MCF 10A (cell line): ENCODE data around the gene CDK5R2. TPM values are rescaled to one million over a fixed set of nuclear protein-coding genes. Genes with fewer than 3 reads are reported as not detected.

Source experiments
- BruUV-seq: library from RNA; stranded (reverse); fragments of 400-500 nt; replicated peaks from 2 replicates; lab custom pipeline; 2021; lab: Mats Ljungman, UMichigan
- CTCF ChIA-PET: fragments of 300-600 bp; sonication (Branson Sonifier 250); formaldehyde crosslinking; extraction: SDS; loops from one replicate; lab custom pipeline; 2021; ENCODE audit warnings: antibody characterized with exemption, inconsistent platforms; lab: Yijun Ruan, JAX
- POLR2A ChIA-PET: fragments of 300-600, 350-650 bp; sonication (Branson Sonifier 250); formaldehyde crosslinking; extraction: SDS; loops from one replicate; lab custom pipeline; 2020; ENCODE audit warnings: antibody characterized with exemption, inconsistent platforms; lab: Yijun Ruan, JAX
- DNase-seq: peaks from one replicate; pipeline ENCODE4 v3.0.0-alpha.2; 2018; ENCODE audit not compliant: unreplicated experiment
- H3K27ac Mint-ChIP-seq: one replicate; pipeline ENCODE4 v1.8.0; 2022; ENCODE audit warnings: mild to moderate bottlenecking, low read depth, mixed read lengths; ENCODE audit not compliant: unreplicated experiment
- H3K27me3 Mint-ChIP-seq: one replicate; pipeline ENCODE4 v1.8.0; 2022; ENCODE audit warnings: mixed read lengths; ENCODE audit not compliant: insufficient read depth, unreplicated experiment
- H3K36me3 Mint-ChIP-seq: one replicate; pipeline ENCODE4 v1.8.0; 2022; ENCODE audit warnings: mild to moderate bottlenecking, moderate library complexity, mixed read lengths; ENCODE audit not compliant: insufficient read depth, unreplicated experiment
- H3K4me1 Mint-ChIP-seq: one replicate; pipeline ENCODE4 v1.8.0; 2022; ENCODE audit warnings: mixed read lengths; ENCODE audit not compliant: insufficient read depth, unreplicated experiment
- H3K4me3 Mint-ChIP-seq: one replicate; pipeline ENCODE4 v1.8.0; 2022; ENCODE audit warnings: mild to moderate bottlenecking, moderate library complexity, mixed read lengths; ENCODE audit not compliant: unreplicated experiment
- H3K9me3 Mint-ChIP-seq: one replicate; pipeline ENCODE4 v1.8.0; 2022; ENCODE audit warnings: mixed read lengths; ENCODE audit not compliant: unreplicated experiment
- intact Hi-C: fragments of 100-400 bp; cut with micrococcal nuclease; formaldehyde crosslinking; loops from 2 replicates; pipeline ENCODE4 v1.14.1; 2022
- total RNA-seq: library from RNA; stranded (reverse); gene quantifications from 2 replicates; pipeline ENCODE4 v1.2.3, GENCODE V29; 2022
- TF ChIP-seq, protein P1 (sequence below): fragments of 200-600 bp; IDR thresholded peaks from one replicate; pipeline ENCODE4 v1.8.0; 2022; ENCODE audit warnings: antibody characterized with exemption, mild to moderate bottlenecking; ENCODE audit not compliant: unreplicated experiment

Gene CDK5R2
- total RNA-seq, 1 experiment from 2014 or later, result not detected

DNA sequence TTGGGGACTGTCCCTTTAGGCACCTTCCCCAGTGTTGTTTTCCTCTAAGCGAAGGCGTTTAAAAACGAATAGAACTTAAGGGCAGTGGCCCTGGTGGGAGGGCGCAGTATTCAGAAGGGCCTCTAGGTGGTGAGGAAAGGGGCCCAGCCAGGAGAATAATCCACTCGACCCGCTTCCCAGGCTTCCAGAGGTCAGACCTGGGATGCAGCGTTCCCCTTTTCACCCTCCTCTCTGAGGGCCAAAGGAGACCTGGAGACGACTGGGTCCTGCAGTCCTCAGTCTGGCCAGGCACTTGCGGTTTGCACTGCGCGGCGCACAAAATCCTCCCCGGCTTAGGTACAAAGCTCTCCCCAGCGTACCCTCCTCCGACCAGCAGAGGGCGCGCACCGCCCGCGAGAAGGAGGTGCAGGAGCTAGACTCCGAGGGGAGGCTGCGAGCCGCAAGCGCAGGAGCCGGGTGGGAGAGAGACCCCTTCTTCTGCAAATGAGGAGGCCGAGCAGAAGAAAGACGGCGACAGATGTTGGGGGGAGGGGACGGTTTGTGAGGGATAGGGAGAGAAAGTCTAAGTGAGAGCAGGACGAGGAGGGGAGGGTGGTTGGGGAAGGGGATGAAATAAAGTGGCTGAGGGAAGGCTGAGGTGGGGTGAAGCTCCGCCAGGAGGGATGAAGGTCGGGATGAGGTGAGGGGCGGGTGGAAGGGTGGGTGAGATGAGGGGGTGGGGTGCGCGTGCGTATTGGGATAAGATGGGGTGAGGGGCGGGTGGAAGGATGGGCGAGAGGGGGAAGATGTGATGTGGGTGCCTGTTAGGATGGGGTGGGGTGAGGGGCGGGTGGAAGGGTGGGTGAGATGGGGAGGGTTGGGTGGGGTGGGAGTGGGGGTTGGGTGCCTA is 20.6 kb downstream of the CDK5R2 start:
- no peak overlapping the region for H3K27ac Mint-ChIP-seq
- intact Hi-C loops, result loop anchor here (5.0 kb wide), 1 partner anchor 103 kb away; no protein-coding TSS in a partner anchor
- CTCF ChIA-PET, result interaction anchor here (0.6 to 3.9 kb wide), 42 partner anchors 10 to 355 kb away, joined by 3 to 23 read pairs (median 4); partner anchors contain the start of gene CFAP65
- peak overlapping the region; percentile 56 for H3K4me3 Mint-ChIP-seq
- peaks cover 15% of the 10 kb centered on the region for H3K4me1 Mint-ChIP-seq
- no peaks in the 10 kb centered on the region for H3K9me3 Mint-ChIP-seq
- POLR2A ChIA-PET, result interaction anchor here (1.0 to 1.3 kb wide), 2 partner anchors 21 to 108 kb away, joined by 3 to 4 read pairs; no protein-coding TSS in a partner anchor
- BruUV-seq, result no TSS peak
- H3K27me3 Mint-ChIP-seq, result peaks cover 90% of the 10 kb centered on the region
- peak; percentile 78 for DNase-seq
- no peaks in the 10 kb centered on the region for H3K36me3 Mint-ChIP-seq
- TF ChIP-seq, protein P1, sequence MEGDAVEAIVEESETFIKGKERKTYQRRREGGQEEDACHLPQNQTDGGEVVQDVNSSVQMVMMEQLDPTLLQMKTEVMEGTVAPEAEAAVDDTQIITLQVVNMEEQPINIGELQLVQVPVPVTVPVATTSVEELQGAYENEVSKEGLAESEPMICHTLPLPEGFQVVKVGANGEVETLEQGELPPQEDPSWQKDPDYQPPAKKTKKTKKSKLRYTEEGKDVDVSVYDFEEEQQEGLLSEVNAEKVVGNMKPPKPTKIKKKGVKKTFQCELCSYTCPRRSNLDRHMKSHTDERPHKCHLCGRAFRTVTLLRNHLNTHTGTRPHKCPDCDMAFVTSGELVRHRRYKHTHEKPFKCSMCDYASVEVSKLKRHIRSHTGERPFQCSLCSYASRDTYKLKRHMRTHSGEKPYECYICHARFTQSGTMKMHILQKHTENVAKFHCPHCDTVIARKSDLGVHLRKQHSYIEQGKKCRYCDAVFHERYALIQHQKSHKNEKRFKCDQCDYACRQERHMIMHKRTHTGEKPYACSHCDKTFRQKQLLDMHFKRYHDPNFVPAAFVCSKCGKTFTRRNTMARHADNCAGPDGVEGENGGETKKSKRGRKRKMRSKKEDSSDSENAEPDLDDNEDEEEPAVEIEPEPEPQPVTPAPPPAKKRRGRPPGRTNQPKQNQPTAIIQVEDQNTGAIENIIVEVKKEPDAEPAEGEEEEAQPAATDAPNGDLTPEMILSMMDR, result peak; percentile 89

DNA sequence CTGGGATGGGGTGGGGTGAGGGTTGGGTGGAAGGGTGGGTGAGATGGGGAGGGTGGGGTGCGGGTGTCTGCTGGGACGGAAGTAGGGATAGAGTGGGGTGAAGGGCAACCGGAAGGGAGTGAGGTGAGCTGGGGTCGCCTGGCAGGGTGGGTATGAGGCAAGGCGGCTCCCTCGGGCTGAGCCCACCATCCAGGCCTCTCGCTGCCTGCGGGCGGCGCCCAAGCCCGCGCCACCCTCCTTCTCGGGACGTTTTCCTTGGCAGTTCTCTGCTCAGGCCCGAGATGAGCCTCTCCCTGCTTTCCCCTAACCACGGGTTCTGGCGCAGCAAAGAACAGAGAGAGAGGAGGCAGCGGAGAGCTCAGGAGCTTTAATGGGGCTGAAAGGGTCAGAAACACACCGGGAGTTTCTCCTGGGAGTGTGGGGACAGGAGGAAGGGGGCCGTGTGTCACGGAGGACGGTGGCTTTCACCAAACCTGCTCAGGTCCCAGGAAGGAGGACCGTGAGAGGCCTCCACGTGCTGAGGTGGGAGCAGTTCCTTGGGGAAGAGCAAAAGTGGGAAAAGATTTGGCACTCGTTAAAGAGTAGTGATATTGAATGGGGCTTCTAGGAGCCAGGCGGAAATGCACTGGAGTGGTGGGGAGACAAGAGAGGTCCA is 21.4 kb downstream of the CDK5R2 start:
- Mint-ChIP-seq H3K36me3 (no peaks in the 10 kb centered on the region), H3K9me3 (no peaks in the 10 kb centered on the region), H3K4me1 (peaks cover 15% of the 10 kb centered on the region), H3K27ac (no peak overlapping the region), H3K4me3 (peak overlapping the region; percentile 56), H3K27me3 (peaks cover 90% of the 10 kb centered on the region)
- POLR2A ChIA-PET, result interaction anchor here (1.3 kb wide), 1 partner anchor 21 kb away, joined by 4 read pairs; no protein-coding TSS in a partner anchor
- no peak for DNase-seq
- CTCF ChIA-PET, result interaction anchor here (0.5 to 3.9 kb wide), 38 partner anchors 9 to 448 kb away, joined by 3 to 23 read pairs (median 4); partner anchors contain the start of genes CFAP65 and TUBA4B
- TF ChIP-seq, protein P1, result no peak
- no TSS peak for BruUV-seq
- intact Hi-C loops, result loop anchor here (5.0 kb wide), 1 partner anchor 104 kb away; no protein-coding TSS in a partner anchor

DNA sequence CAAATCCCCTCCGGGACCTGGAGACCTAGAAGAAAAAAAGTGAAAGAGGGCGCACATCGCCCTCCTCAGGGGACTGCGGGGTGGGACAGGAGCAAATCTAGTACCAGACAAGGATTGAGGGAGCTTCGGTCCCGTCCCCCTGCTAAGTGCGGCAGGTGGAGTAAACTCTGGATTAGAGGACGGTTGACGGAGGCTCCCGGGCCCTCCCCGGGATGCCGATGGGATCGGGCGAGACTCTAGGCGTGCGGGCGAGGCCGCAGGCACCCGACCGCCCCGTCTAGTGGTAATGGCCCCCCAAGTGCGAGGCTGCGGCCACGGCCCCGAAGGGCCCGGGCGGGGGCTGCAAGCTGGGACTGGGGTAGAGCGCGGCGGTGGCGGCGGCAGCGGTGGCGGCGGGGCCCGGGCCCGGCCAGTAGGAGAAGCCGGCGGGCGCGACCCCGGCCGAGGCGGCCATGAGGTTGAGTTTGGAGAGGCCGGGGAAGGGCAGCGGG is 22.0 kb downstream of the CDK5R2 start:
- H3K27ac Mint-ChIP-seq, result no peak overlapping the region
- no peaks in the 10 kb centered on the region for H3K9me3 Mint-ChIP-seq
- no peak for DNase-seq
- no TSS peak for BruUV-seq
- intact Hi-C loops, result loop anchor here (5.0 kb wide), 1 partner anchor 104 kb away; no protein-coding TSS in a partner anchor
- TF ChIP-seq, protein P1, result no peak
- POLR2A ChIA-PET, result interaction anchor here (0.6 kb wide), 1 partner anchor 495 kb away, joined by 3 read pairs; no protein-coding TSS in a partner anchor
- peaks cover 15% of the 10 kb centered on the region for H3K4me1 Mint-ChIP-seq
- peak overlapping the region; percentile 56 for H3K4me3 Mint-ChIP-seq
- CTCF ChIA-PET, result interaction anchor here (0.5 to 3.9 kb wide), 13 partner anchors 14 to 272 kb away, joined by 3 to 23 read pairs (median 4); partner anchors contain the start of gene TUBA4B
- peaks cover 90% of the 10 kb centered on the region for H3K27me3 Mint-ChIP-seq
- H3K36me3 Mint-ChIP-seq, result peaks cover 2% of the 10 kb centered on the region
